ENCODE data around the gene PTPN1. TPM values are rescaled to one million over a fixed set of nuclear protein-coding genes. Genes with fewer than 3 reads are reported as not detected.

Gene PTPN1
- total RNA-seq, 1 donor from 2014 or later, result 30.3 TPM

GRCh38 chr20:50600281-50600895 lies 90.2 kb downstream of the PTPN1 start:
- H3K4me3 Mint-ChIP-seq (ENCODE audit: unreplicated experiment), result no peak overlapping the region
- no peaks in the 10 kb centered on the region for H3K36me3 Mint-ChIP-seq (ENCODE audit: low read depth)

GRCh38 chr20:50601511-50602431 lies 91.6 kb downstream of the PTPN1 start:
- Mint-ChIP-seq H3K27me3 (ENCODE audit: low read depth) (peaks cover 4% of the 10 kb centered on the region), H3K27ac (ENCODE audit: unreplicated experiment) (no peak overlapping the region)
- DNase-seq (ENCODE audit: low spot score), result no peak

More at GRCh38 chr20:50600281-50600895, 90.2 kb downstream of the PTPN1 start:
- TF ChIP-seq CTCF (IDR thresholded peaks at IDR 0.05), result no peak
- H3K27me3 Mint-ChIP-seq (ENCODE audit: low read depth), result peaks cover 4% of the 10 kb centered on the region
- H3K27ac Mint-ChIP-seq (ENCODE audit: unreplicated experiment), result no peak overlapping the region
- H3K9me3 Mint-ChIP-seq (ENCODE audit: low read depth), result no peaks in the 10 kb centered on the region
- no peak for DNase-seq (ENCODE audit: low spot score)
- H3K4me1 Mint-ChIP-seq (ENCODE audit: low read depth), result peaks cover 3% of the 10 kb centered on the region

GRCh38 chr20:50602432-50603088 lies 92.4 kb downstream of the PTPN1 start:
- Mint-ChIP-seq H3K27ac (ENCODE audit: unreplicated experiment) (no peak overlapping the region), H3K4me1 (ENCODE audit: low read depth) (no peaks in the 10 kb centered on the region), H3K9me3 (ENCODE audit: low read depth) (no peaks in the 10 kb centered on the region), H3K36me3 (ENCODE audit: low read depth) (no peaks in the 10 kb centered on the region), H3K27me3 (ENCODE audit: low read depth) (peaks cover 4% of the 10 kb centered on the region), H3K4me3 (ENCODE audit: unreplicated experiment) (no peak overlapping the region)
- TF ChIP-seq CTCF (IDR thresholded peaks at IDR 0.05), result no peak
- DNase-seq (ENCODE audit: low spot score), result no peak

More at GRCh38 chr20:50601511-50602431, 91.6 kb downstream of the PTPN1 start:
- Mint-ChIP-seq H3K9me3 (ENCODE audit: low read depth) (no peaks in the 10 kb centered on the region), H3K4me3 (ENCODE audit: unreplicated experiment) (no peak overlapping the region), H3K4me1 (ENCODE audit: low read depth) (no peaks in the 10 kb centered on the region), H3K36me3 (ENCODE audit: low read depth) (no peaks in the 10 kb centered on the region)
- TF ChIP-seq CTCF (IDR thresholded peaks at IDR 0.05), result no peak

- no peaks in the 10 kb centered on the region for H3K4me1 Mint-ChIP-seq (ENCODE audit: low read depth)
- no peak overlapping the region for H3K4me3 Mint-ChIP-seq (ENCODE audit: unreplicated experiment)
- no peaks in the 10 kb centered on the region for H3K36me3 Mint-ChIP-seq (ENCODE audit: low read depth)
- DNase-seq (ENCODE audit: low spot score), result no peak
- H3K27ac Mint-ChIP-seq (ENCODE audit: unreplicated experiment), result no peak overlapping the region
- no peaks in the 10 kb centered on the region for H3K9me3 Mint-ChIP-seq (ENCODE audit: low read depth)
- no peak for TF ChIP-seq CTCF (IDR thresholded peaks at IDR 0.05)
- peaks cover 2% of the 10 kb centered on the region for H3K27me3 Mint-ChIP-seq (ENCODE audit: low read depth)
These were observed 94.3 kb downstream of the PTPN1 start for GRCh38 chr20:50604451-50604850.

GRCh38 chr20:50605136-50605535 lies 95.0 kb downstream of the PTPN1 start:
- TF ChIP-seq CTCF (IDR thresholded peaks at IDR 0.05), result no peak
- Mint-ChIP-seq H3K27ac (ENCODE audit: unreplicated experiment) (no peak overlapping the region), H3K36me3 (ENCODE audit: low read depth) (no peaks in the 10 kb centered on the region), H3K9me3 (ENCODE audit: low read depth) (no peaks in the 10 kb centered on the region), H3K4me3 (ENCODE audit: unreplicated experiment) (no peak overlapping the region), H3K27me3 (ENCODE audit: low read depth) (peaks cover 2% of the 10 kb centered on the region), H3K4me1 (ENCODE audit: low read depth) (no peaks in the 10 kb centered on the region)
- no peak for DNase-seq (ENCODE audit: low spot score)

Data from chondrocyte (in vitro differentiated cells).